Common myeloid progenitor, CD34-positive (primary cell): Measurements from ENCODE around the gene TMEM81.

Source experiments
- CTCF ChIA-PET: fragments of 350-600 bp; sonication (Branson Sonifier 250); formaldehyde crosslinking; loops from one replicate; lab custom pipeline; 2021; ENCODE audit warnings: antibody characterized with exemption; lab: Charles Lee
- POLR2A ChIA-PET: fragments of 350-600 bp; sonication (Branson Sonifier 250); formaldehyde crosslinking; loops from one replicate; lab custom pipeline; 2021; ENCODE audit warnings: antibody characterized with exemption; lab: Charles Lee
- DNase-seq, 3 donors: peaks; one replicate each; pipeline versions ENCODE4 v3.0.0 to v3.0.0-alpha.2; 2013
- H3K27ac ChIP-seq, 2 experiments: 1 replicate in 1 of 2; 2 replicates in 1 of 2; pipeline ENCODE4 v1.7.0; 2013; ENCODE audit warnings: inconsistent platforms in 2 of 2, low read length in 2 of 2, mild to moderate bottlenecking in 2 of 2, low read depth in 1 of 2, moderate library complexity in 1 of 2; ENCODE audit not compliant: severe bottlenecking in 2 of 2, insufficient read depth in 1 of 2, poor library complexity in 1 of 2
- H3K27me3 ChIP-seq, 5 experiments: replicated peaks in 2 of 5; 1 replicate in 3 of 5; 2 replicates in 2 of 5; pipeline versions ENCODE4 v1.6.1 to v1.7.0; 2013; ENCODE audit warnings: low read length in 4 of 5, mild to moderate bottlenecking in 2 of 5, moderate library complexity in 2 of 5, inconsistent platforms in 1 of 5; ENCODE audit not compliant: insufficient read depth in 5 of 5, control insufficient read depth in 4 of 5
- H3K36me3 ChIP-seq, 4 experiments: 1 replicate in 2 of 4; 2 replicates in 2 of 4; pipeline versions ENCODE4 v1.6.1 to v1.7.0; 2013; ENCODE audit warnings: low read length in 3 of 4, control low read depth in 1 of 4, mild to moderate bottlenecking in 1 of 4; ENCODE audit not compliant: control insufficient read depth in 4 of 4, insufficient read depth in 4 of 4
- H3K4me1 ChIP-seq, 4 experiments: 1 replicate in 3 of 4; 2 replicates in 1 of 4; pipeline versions ENCODE4 v1.6.1 to v1.7.1; 2013; ENCODE audit warnings: low read length in 3 of 4, mild to moderate bottlenecking in 3 of 4, control low read depth in 1 of 4, inconsistent platforms in 1 of 4, moderate library complexity in 1 of 4; ENCODE audit not compliant: control insufficient read depth in 4 of 4, insufficient read depth in 4 of 4; ENCODE audit errors: control extremely low read depth in 1 of 4
- H3K4me3 ChIP-seq, 7 experiments: 1 replicate in 4 of 7; 2 replicates in 3 of 7; pipeline versions ENCODE4 v1.5.1 to v1.7.0; 2013; ENCODE audit warnings: mild to moderate bottlenecking in 7 of 7, low read length in 6 of 7, moderate library complexity in 6 of 7, inconsistent platforms in 2 of 7, low read depth in 2 of 7, control low read depth in 1 of 7; ENCODE audit not compliant: insufficient read depth in 4 of 7, control insufficient read depth in 1 of 7; ENCODE audit errors: extremely low read depth in 1 of 7
- H3K9me3 ChIP-seq, 5 experiments: 1 replicate in 4 of 5; 2 replicates in 1 of 5; pipeline versions ENCODE4 v1.6.1 to v1.7.1; 2013; ENCODE audit warnings: low read length in 4 of 5, mild to moderate bottlenecking in 2 of 5, inconsistent platforms in 1 of 5, low read depth in 1 of 5, moderate library complexity in 1 of 5; ENCODE audit not compliant: control insufficient read depth in 4 of 5, insufficient read depth in 2 of 5; ENCODE audit errors: control extremely low read depth in 1 of 5
- WGBS: methylation state at CpG from one replicate; pipeline ENCODE4 v1.1.5; 2013; ENCODE audit not compliant: insufficient coverage; 5-methylcytosine and 5-hydroxymethylcytosine counted together

Gene TMEM81

GRCh38 chr1:205068001-205068400 lies 16.3 kb downstream of the TMEM81 start:
- no peaks in the 10 kb centered on the region for H3K4me1 ChIP-seq
- no peak overlapping the region for H3K27ac ChIP-seq
- 94% methylated on average over 3 of the region's 4 CpGs for WGBS
- no peaks in the 10 kb centered on the region for H3K27me3 ChIP-seq
- H3K36me3 ChIP-seq: no peaks in the 10 kb centered on the region
- H3K4me3 ChIP-seq: no peak overlapping the region
- no peaks in the 10 kb centered on the region for H3K9me3 ChIP-seq
- CTCF ChIA-PET: interaction anchor here (0.9 to 1.9 kb wide), 3 partner anchors 13 to 83 kb away, joined by 3 to 4 read pairs (median 4); no protein-coding TSS in a partner anchor
- DNase-seq: no peak
- POLR2A ChIA-PET: no interaction called here

- Histone ChIP-seq H3K9me3 (no peaks in the 10 kb centered on the region), H3K4me3 (no peak overlapping the region), H3K36me3 (no peaks in the 10 kb centered on the region), H3K27ac (no peak overlapping the region), H3K4me1 (no peaks in the 10 kb centered on the region), H3K27me3 (no peaks in the 10 kb centered on the region)
- WGBS: 96% methylated on average over 5 of the region's 6 CpGs
- ChIA-PET POLR2A (no interaction called here), CTCF (interaction anchor here (1.3 to 2.9 kb wide), 5 partner anchors 11 to 95 kb away, joined by 3 to 25 read pairs (median 4); no protein-coding TSS in a partner anchor)
- no peak for DNase-seq
Measured at GRCh38 chr1:205067031-205067430, 17.2 kb downstream of the TMEM81 start.

GRCh38 chr1:205066141-205066818 lies 18.0 kb downstream of the TMEM81 start:
- DNase-seq: peak; percentile 19 to 51 (median 44)
- H3K36me3 ChIP-seq: no peaks in the 10 kb centered on the region
- peaks cover 0 to 6% (median 4%) of the 10 kb centered on the region in 4 experiments for H3K4me1 ChIP-seq
- whole genome bisulfite sequencing: 69% methylated on average over 7 of the region's 13 CpGs
- no peak overlapping the region for H3K4me3 ChIP-seq
- H3K27ac ChIP-seq: no peak overlapping the region
- H3K9me3 ChIP-seq: no peaks in the 10 kb centered on the region
- no peaks in the 10 kb centered on the region for H3K27me3 ChIP-seq
- ChIA-PET CTCF (interaction anchor here (0.8 to 2.9 kb wide), 9 partner anchors 10 to 101 kb away, joined by 3 to 25 read pairs (median 4); no protein-coding TSS in a partner anchor), POLR2A (no interaction called here)

- Histone ChIP-seq H3K4me3 (no peak overlapping the region), H3K27ac (no peak overlapping the region), H3K27me3 (no peaks in the 10 kb centered on the region), H3K4me1 (peaks cover 0 to 7% (median 4%) of the 10 kb centered on the region in 4 experiments), H3K9me3 (no peaks in the 10 kb centered on the region), H3K36me3 (no peaks in the 10 kb centered on the region)
- 96% methylated on average over 8 of the region's 14 CpGs for WGBS
- CTCF ChIA-PET: interaction anchor here (0.8 to 2.9 kb wide), 8 partner anchors 10 to 100 kb away, joined by 3 to 25 read pairs (median 4); no protein-coding TSS in a partner anchor
- POLR2A ChIA-PET: no interaction called here
- no peak for DNase-seq
Measured at GRCh38 chr1:205065666-205066065, 18.6 kb downstream of the TMEM81 start.

GRCh38 chr1:205064741-205065316 lies 19.4 kb downstream of the TMEM81 start:
- peaks cover 0 to 7% (median 4%) of the 10 kb centered on the region in 4 experiments for H3K4me1 ChIP-seq
- POLR2A ChIA-PET: no interaction called here
- 97% methylated on average over 8 of the region's 9 CpGs for WGBS
- no peaks in the 10 kb centered on the region for H3K9me3 ChIP-seq
- H3K4me3 ChIP-seq: no peak overlapping the region
- H3K27ac ChIP-seq: no peak overlapping the region
- H3K27me3 ChIP-seq: no peaks in the 10 kb centered on the region
- H3K36me3 ChIP-seq: no peaks in the 10 kb centered on the region
- CTCF ChIA-PET: interaction anchor here (2.9 to 5.7 kb wide), 2 partner anchors 76 to 88 kb away, joined by 25 to 149 read pairs; no protein-coding TSS in a partner anchor
- DNase-seq: no peak

- POLR2A ChIA-PET: no interaction called here
Measured at GRCh38 chr1:205064301-205064700, 20.0 kb downstream of the TMEM81 start.

GRCh38 chr1:205062895-205063294 lies 21.4 kb downstream of the TMEM81 start:
- Histone ChIP-seq H3K27ac (no peak overlapping the region), H3K36me3 (no peaks in the 10 kb centered on the region), H3K4me1 (peaks cover 0 to 7% (median 4%) of the 10 kb centered on the region in 4 experiments), H3K27me3 (no peaks in the 10 kb centered on the region), H3K4me3 (no peak overlapping the region), H3K9me3 (no peaks in the 10 kb centered on the region)
- no CpG with 5 or more reads among the region's 3 CpGs for WGBS
- POLR2A ChIA-PET: interaction anchor here (3.0 kb wide), 1 partner anchor 74 kb away, joined by 10 read pairs; no protein-coding TSS in a partner anchor
- CTCF ChIA-PET: interaction anchor here (0.7 to 5.7 kb wide), 23 partner anchors 9 to 261 kb away, joined by 3 to 166 read pairs (median 5); no protein-coding TSS in a partner anchor
- DNase-seq: no peak

More at GRCh38 chr1:205064301-205064700, 20.0 kb downstream of the TMEM81 start:
- Histone ChIP-seq H3K27me3 (no peaks in the 10 kb centered on the region), H3K36me3 (no peaks in the 10 kb centered on the region), H3K27ac (no peak overlapping the region), H3K4me3 (no peak overlapping the region), H3K9me3 (no peaks in the 10 kb centered on the region), H3K4me1 (peaks cover 0 to 7% (median 4%) of the 10 kb centered on the region in 4 experiments)
- CTCF ChIA-PET: interaction anchor here (0.8 to 5.7 kb wide), 5 partner anchors 51 to 273 kb away, joined by 3 to 166 read pairs (median 31); no protein-coding TSS in a partner anchor
- 91% methylated on average over 4 of the region's 11 CpGs for WGBS
- no peak for DNase-seq
